Neural progenitor cell (in vitro differentiated cells): ENCODE data around the gene FLRT2.

Source experiments
- EZH2 ChIP-seq: fragments of 200-600 bp; sonication (generic); IDR thresholded peaks from 2 replicates; pipeline ENCODE4 v1.6.1; 2017; ENCODE audit warnings: antibody characterized with exemption, mild to moderate bottlenecking, moderate library complexity
- EZH2phosphoT487 ChIP-seq: fragments of 200-600 bp; sonication (generic); IDR thresholded peaks from 2 replicates; pipeline ENCODE4 v1.6.1; 2017; ENCODE audit warnings: antibody characterized with exemption
- TF ChIP-seq, protein P1 (sequence below): fragments of 200-600 bp; sonication (generic); IDR thresholded peaks from 2 replicates; pipeline ENCODE4 v1.5.1; 2017; ENCODE audit warnings: antibody characterized with exemption, mild to moderate bottlenecking

GRCh38 chr14:85634205-85634604, 104.3 kb downstream of the FLRT2 start:
- no peak for TF ChIP-seq EZH2
- TF ChIP-seq, protein P1, sequence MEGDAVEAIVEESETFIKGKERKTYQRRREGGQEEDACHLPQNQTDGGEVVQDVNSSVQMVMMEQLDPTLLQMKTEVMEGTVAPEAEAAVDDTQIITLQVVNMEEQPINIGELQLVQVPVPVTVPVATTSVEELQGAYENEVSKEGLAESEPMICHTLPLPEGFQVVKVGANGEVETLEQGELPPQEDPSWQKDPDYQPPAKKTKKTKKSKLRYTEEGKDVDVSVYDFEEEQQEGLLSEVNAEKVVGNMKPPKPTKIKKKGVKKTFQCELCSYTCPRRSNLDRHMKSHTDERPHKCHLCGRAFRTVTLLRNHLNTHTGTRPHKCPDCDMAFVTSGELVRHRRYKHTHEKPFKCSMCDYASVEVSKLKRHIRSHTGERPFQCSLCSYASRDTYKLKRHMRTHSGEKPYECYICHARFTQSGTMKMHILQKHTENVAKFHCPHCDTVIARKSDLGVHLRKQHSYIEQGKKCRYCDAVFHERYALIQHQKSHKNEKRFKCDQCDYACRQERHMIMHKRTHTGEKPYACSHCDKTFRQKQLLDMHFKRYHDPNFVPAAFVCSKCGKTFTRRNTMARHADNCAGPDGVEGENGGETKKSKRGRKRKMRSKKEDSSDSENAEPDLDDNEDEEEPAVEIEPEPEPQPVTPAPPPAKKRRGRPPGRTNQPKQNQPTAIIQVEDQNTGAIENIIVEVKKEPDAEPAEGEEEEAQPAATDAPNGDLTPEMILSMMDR = no peak
- TF ChIP-seq EZH2phosphoT487 = no peak
